ENCODE results near the gene SGK1.
"Not testable (repeated sequence)": the region's sequence is repeated elsewhere in the genome, so short reads cannot be mapped to it uniquely, and the experiment has no call there.

SGK1 gene

GRCh38 chr6:134205366-134205765 is 112.5 kb downstream of the SGK1 start:
- ChIA-PET POLR2A (no interaction called here), CTCF (interaction anchor here (1.3 kb wide), 1 partner anchor 27 kb away, joined by 3 read pairs; no protein-coding TSS in a partner anchor)
- no peak overlapping the region for H3K4me3 ChIP-seq (ENCODE audit: low read depth, low read length)
- no peak for DNase-seq (ENCODE audit: low read depth, low spot score)
- TF ChIP-seq CTCF (IDR thresholded peaks at IDR 0.05; ENCODE audit: insufficient read depth, low read length, missing control alignments) = no peak

GRCh38 chr6:134204759-134205158 is 113.2 kb downstream of the SGK1 start:
- CTCF ChIA-PET = interaction anchor here (1.3 kb wide), 1 partner anchor 27 kb away, joined by 3 read pairs; no protein-coding TSS in a partner anchor
- POLR2A ChIA-PET = not testable (repeated sequence)

GRCh38 chr6:134204031-134204430 is 113.9 kb downstream of the SGK1 start:
- TF ChIP-seq CTCF (IDR thresholded peaks at IDR 0.05; ENCODE audit: insufficient read depth, low read length, missing control alignments) = no peak
- POLR2A ChIA-PET = no interaction called here
- H3K4me3 ChIP-seq (ENCODE audit: low read depth, low read length) = no peak overlapping the region
- CTCF ChIA-PET = no interaction called here
- DNase-seq (ENCODE audit: low read depth, low spot score) = no peak

More at GRCh38 chr6:134204759-134205158, 113.2 kb downstream of the SGK1 start:
- not testable (repeated sequence) for DNase-seq (ENCODE audit: low read depth, low spot score); H3K4me3 ChIP-seq (ENCODE audit: low read depth, low read length)

- no peak for TF ChIP-seq CTCF (IDR thresholded peaks at IDR 0.05; ENCODE audit: insufficient read depth, low read length, missing control alignments)
- no peak for DNase-seq (ENCODE audit: low read depth, low spot score)
- H3K4me3 ChIP-seq (ENCODE audit: low read depth, low read length) = no peak overlapping the region
- ChIA-PET CTCF (no interaction called here), POLR2A (no interaction called here)
Measured at GRCh38 chr6:134201716-134202115, 116.2 kb downstream of the SGK1 start.

- no peak overlapping the region for H3K4me3 ChIP-seq (ENCODE audit: low read depth, low read length)
- POLR2A ChIA-PET = no interaction called here
- DNase-seq (ENCODE audit: low read depth, low spot score) = no peak
- no peak for TF ChIP-seq CTCF (IDR thresholded peaks at IDR 0.05; ENCODE audit: insufficient read depth, low read length, missing control alignments)
- CTCF ChIA-PET = no interaction called here
Measured at GRCh38 chr6:134199848-134200606, 117.9 kb downstream of the SGK1 start.

GRCh38 chr6:134198093-134198492 is 119.8 kb downstream of the SGK1 start:
- H3K4me3 ChIP-seq (ENCODE audit: low read depth, low read length) = no peak overlapping the region
- no peak for TF ChIP-seq CTCF (IDR thresholded peaks at IDR 0.05; ENCODE audit: insufficient read depth, low read length, missing control alignments)
- no peak for DNase-seq (ENCODE audit: low read depth, low spot score)
- ChIA-PET CTCF (interaction anchor here (1.2 kb wide), 1 partner anchor 18 kb away, joined by 3 read pairs; no protein-coding TSS in a partner anchor), POLR2A (no interaction called here)

- DNase-seq (ENCODE audit: low read depth, low spot score); POLR2A ChIA-PET; H3K4me3 ChIP-seq (ENCODE audit: low read depth, low read length): not testable (repeated sequence)
- CTCF ChIA-PET = interaction anchor here (1.2 kb wide), 1 partner anchor 18 kb away, joined by 3 read pairs; no protein-coding TSS in a partner anchor
Measured at GRCh38 chr6:134197685-134198084, 120.2 kb downstream of the SGK1 start.
